Measurements from ENCODE around the gene PHACTR3. TPM values are rescaled to one million over a fixed set of nuclear protein-coding genes. Genes with fewer than 3 reads are reported as not detected.

Gene PHACTR3
- total RNA-seq, 1 experiment from 2014 or later = not detected

GRCh38 chr20:59804347-59804746 lies 200.0 kb downstream of the PHACTR3 start:
- DNase-seq = no peak
- no peak overlapping the region for H3K9ac ChIP-seq (ENCODE audit: extremely low read depth, insufficient read length, low read length)
- no peak overlapping the region for H2BK20ac ChIP-seq (ENCODE audit: low read depth, low read length, poor library complexity, severe bottlenecking)
- no peak overlapping the region for H4K8ac ChIP-seq (replicated peaks; ENCODE audit: insufficient read length, low read depth, low read length)
- H3K4me2 ChIP-seq (ENCODE audit: insufficient read depth, insufficient read length, low read length) = no peak overlapping the region
- no peak overlapping the region for H2AFZ ChIP-seq (ENCODE audit: low read length)
- no peak overlapping the region for H2BK5ac ChIP-seq (ENCODE audit: insufficient read length, low read length)
- TF ChIP-seq, protein P1, sequence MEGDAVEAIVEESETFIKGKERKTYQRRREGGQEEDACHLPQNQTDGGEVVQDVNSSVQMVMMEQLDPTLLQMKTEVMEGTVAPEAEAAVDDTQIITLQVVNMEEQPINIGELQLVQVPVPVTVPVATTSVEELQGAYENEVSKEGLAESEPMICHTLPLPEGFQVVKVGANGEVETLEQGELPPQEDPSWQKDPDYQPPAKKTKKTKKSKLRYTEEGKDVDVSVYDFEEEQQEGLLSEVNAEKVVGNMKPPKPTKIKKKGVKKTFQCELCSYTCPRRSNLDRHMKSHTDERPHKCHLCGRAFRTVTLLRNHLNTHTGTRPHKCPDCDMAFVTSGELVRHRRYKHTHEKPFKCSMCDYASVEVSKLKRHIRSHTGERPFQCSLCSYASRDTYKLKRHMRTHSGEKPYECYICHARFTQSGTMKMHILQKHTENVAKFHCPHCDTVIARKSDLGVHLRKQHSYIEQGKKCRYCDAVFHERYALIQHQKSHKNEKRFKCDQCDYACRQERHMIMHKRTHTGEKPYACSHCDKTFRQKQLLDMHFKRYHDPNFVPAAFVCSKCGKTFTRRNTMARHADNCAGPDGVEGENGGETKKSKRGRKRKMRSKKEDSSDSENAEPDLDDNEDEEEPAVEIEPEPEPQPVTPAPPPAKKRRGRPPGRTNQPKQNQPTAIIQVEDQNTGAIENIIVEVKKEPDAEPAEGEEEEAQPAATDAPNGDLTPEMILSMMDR (conservative IDR thresholded peaks at IDR 0.05) = no peak
- no peak overlapping the region for H3K27ac ChIP-seq (ENCODE audit: insufficient read length, low read depth, low read length)
- H3K4me1 ChIP-seq (ENCODE audit: insufficient read depth, low read length) = no peaks in the 10 kb centered on the region
- Mint-ChIP-seq H3K4me1 (0 out of 4 replicates have a peak, but pooled peaks cover 0 to 4% of the 10 kb centered on the region in 2 experiments), H3K4me3 (no peak overlapping the region), H3K27me3 (ENCODE audit: low read depth) (peaks cover 17% of the 10 kb centered on the region), H3K9me3 (peaks cover 24 to 47% of the 10 kb centered on the region in 2 experiments), H3K27ac (no peak overlapping the region), H3K36me3 (ENCODE audit: insufficient read depth in 1 of 3, low read depth in 3 of 3) (peaks cover 0 to 6% (median 3%) of the 10 kb centered on the region in 3 experiments; a peak in 3 of 7 replicates)
- no peak overlapping the region for H2BK15ac ChIP-seq (ENCODE audit: low read depth, low read length)
- no peak overlapping the region for H2AK5ac ChIP-seq (ENCODE audit: insufficient read length, low read length)
- no peak overlapping the region for H2BK12ac ChIP-seq (ENCODE audit: insufficient read length, low read depth, low read length)
- no peak overlapping the region for H3T11ph ChIP-seq (ENCODE audit: low read length)
- H4K91ac ChIP-seq (ENCODE audit: insufficient read length, low read depth, low read length) = no peak overlapping the region
- no peaks in the 10 kb centered on the region for H3K9me3 ChIP-seq (ENCODE audit: control insufficient read depth, low read depth, low read length)
- no peak overlapping the region for H3K14ac ChIP-seq (ENCODE audit: insufficient read depth, low read length)
- H3K4ac ChIP-seq (ENCODE audit: low read depth, low read length) = no peak overlapping the region
- no peak overlapping the region for H3K23ac ChIP-seq (ENCODE audit: insufficient read length, low read depth, low read length)
- H3K27me3 ChIP-seq (ENCODE audit: insufficient read depth, low read length) = no peaks in the 10 kb centered on the region
- no peak overlapping the region for H3K18ac ChIP-seq (ENCODE audit: insufficient read length, low read depth, low read length)
- H4K5ac ChIP-seq (ENCODE audit: insufficient read length, low read depth, low read length) = no peak overlapping the region
- no CpG with 5 or more reads among the region's 5 CpGs for WGBS (ENCODE audit: extremely low coverage, insufficient read length, low lambda C conversion rate)
- H3K23me2 ChIP-seq (ENCODE audit: insufficient read length, low read depth, low read length, poor library complexity, severe bottlenecking) = no peaks in the 10 kb centered on the region
- H3K79me2 ChIP-seq (ENCODE audit: insufficient read depth, low read length) = no peaks in the 10 kb centered on the region
- no peaks in the 10 kb centered on the region for H3K79me1 ChIP-seq (ENCODE audit: insufficient read depth, low read depth, low read length, poor library complexity, severe bottlenecking)
- H3K56ac ChIP-seq (ENCODE audit: insufficient read length, low read depth, low read length) = no peak overlapping the region
- no peak overlapping the region for H2BK120ac ChIP-seq (ENCODE audit: low read depth, low read length, poor library complexity, severe bottlenecking)
- H4K20me1 ChIP-seq (ENCODE audit: control insufficient read depth, insufficient read depth, insufficient read length) = no peaks in the 10 kb centered on the region

Data from H9 (cell line).